NCI-H187 treated with DMSO at 0.1 percent for 48 hours (cell line): ENCODE results near the gene TMEM62.

Source experiments
- DNase-seq: peaks from one replicate; lab custom pipeline; 2025; lab: John Stamatoyannopoulos, UW

The TMEM62 gene

DNA sequence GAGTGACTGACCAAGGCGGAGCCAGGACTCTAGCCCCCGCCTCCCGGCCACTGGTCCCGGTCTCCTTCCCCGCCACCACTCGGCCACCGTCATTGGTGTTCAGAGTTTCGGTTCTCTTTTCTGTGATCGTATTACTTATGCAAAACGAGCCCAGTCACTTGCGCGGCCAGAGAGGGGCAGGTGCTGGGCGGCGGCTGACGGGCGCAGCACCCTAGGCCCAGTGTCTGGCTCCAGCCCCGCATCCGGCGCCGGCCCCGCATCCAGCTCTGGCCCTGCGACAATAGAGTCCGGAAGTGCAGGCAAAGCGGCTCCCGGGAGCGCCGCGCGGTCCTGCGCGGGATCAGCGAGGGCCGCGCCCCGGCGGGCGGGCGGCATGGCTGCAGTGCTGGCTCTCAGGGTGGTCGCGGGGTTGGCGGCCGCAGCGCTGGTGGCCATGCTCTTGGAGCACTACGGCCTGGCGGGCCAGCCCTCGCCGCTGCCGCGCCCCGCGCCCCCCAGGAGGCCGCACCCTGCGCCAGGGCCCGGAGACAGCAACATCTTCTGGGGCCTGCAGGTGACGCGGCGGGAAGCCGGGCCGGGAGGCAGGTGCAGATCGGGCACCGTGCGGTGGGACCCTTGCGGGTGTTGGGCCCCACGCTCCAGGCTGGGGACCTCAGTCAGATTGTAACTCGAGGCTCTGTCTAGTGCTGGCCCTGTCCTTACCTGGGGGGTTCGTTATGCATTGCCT lies at the start of gene TMEM62:
TMEM62 (plus strand) TSS at position 157 of the 727 bp plus-strand sequence; CDS start at position 374, 217 bp downstream.
- DNase-seq, result no peak

DNA sequence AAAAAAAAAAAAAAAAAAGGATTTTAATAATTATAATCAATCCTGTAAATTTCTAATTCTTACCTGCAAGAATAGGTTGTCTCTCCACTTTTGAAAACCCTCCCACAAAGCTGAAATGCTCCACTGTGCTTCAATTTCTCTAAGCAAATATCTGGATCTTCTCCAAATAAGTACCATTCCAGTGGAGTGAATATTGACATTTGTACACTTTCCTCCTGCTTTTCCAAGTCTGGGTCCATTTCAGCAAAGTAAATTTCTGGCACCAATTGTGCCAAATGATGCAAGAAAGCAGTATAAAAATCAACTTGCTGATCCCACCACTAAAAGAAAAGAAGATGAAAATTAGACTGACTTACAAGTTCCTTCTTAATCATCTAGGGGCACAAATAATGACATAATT lies 47.5 kb upstream of the TMEM62 start:
- DNase-seq, result no peak

DNA sequence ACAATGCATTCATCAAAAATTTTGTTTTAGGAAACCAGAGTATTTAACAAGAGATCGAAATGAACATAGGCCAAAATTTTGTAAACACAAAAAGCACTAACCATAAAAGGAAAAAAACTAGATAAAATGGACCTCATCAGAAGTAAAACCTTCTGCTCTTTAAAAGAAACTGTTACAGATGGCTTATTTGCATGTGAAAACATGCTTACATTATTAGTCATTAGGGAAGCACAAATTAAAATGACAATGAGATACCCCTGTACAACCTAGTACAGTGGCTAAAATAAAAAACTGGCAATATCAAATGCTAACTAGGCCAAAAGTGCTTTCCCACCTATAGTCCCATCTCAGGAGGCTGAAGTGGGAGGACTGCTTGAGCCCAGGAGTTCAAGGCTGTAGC lies 46.8 kb upstream of the TMEM62 start:
- no peak for DNase-seq

DNA sequence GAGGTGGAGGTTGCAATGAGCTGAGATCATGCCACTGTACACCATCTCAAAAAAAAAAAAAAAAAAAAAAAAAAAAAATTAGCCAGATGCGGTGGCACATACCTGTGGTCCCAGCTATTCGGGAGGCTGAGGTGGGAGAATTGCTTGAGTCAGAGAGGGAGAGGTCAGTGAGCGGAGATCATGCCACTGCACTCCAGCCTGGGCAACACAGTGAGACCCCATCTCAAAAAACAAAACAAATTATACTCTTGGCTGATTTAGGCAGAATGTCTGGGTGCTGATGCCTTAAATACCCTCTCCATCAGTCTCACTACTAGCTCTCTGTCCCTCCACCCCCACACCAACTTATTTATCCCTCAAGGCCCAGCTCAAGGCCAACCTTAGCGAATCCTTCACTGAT lies 41.5 kb upstream of the TMEM62 start:
- DNase-seq, result no peak

DNA sequence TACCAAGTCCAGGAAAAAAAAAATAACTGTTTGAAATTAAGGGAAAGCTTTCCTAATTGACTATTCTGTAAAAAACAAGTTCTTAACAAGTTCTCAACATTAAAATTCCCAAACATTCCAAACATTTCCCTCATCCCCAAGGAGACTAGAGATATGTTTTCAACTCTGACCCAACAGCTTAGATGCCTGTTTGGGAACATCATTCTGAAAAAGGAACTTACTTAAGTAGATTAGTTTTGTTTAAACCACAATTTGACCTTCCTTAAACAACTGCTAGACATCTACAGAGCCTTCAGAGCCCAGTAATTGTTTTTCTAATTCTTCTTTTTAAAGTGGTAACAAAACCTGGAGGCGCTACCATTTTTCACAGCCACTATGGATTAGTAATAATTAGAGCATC lies 40.4 kb upstream of the TMEM62 start:
- no peak for DNase-seq

DNA sequence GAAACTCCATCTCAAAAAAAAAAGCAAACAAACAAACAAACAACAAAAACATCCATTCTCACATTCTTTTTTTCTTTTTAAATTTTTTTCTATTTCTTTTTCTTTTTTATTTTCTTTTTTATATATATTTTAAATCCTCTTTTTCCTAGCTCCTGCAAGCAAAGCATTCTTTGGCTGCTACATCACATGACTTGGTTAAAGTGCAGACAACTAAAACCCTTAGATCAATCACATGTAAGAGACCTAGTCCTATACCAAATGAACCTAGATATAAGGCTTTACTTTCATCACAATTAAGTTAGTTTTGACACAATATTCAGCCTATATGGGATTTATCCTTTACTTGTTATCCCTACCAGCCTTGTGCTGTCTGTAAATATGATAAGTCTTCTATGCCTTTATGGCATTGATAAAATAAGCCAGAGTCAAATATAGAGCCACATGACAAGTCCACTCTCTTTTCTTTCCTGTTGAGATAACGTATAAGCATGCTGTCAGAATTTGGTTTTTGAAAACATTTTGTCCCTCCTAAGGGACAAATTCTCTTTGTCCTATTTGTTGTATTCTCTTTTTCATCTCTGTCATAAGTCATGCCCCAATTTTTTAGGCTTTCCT lies 38.9 kb upstream of the TMEM62 start:
- no peak for DNase-seq

DNA sequence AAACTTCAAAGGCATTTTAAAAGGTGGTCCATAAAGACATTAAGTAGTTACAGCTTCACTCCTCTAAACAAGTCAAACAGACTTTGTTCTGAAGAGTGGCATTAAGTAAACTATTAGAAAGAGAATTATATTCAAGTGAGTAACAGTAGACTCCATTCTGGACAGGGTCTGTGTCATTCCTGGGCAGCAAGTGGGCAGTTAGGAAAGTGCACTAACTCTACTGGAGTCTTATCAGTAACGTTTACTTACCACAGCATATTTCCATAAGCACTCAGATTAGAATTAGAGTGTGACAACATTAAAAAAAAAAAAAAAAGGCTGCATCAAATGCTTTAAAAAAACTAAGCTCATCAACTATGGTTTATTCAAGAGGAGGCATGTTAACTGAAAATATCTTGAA lies 38.1 kb upstream of the TMEM62 start:
- DNase-seq, result no peak

DNA sequence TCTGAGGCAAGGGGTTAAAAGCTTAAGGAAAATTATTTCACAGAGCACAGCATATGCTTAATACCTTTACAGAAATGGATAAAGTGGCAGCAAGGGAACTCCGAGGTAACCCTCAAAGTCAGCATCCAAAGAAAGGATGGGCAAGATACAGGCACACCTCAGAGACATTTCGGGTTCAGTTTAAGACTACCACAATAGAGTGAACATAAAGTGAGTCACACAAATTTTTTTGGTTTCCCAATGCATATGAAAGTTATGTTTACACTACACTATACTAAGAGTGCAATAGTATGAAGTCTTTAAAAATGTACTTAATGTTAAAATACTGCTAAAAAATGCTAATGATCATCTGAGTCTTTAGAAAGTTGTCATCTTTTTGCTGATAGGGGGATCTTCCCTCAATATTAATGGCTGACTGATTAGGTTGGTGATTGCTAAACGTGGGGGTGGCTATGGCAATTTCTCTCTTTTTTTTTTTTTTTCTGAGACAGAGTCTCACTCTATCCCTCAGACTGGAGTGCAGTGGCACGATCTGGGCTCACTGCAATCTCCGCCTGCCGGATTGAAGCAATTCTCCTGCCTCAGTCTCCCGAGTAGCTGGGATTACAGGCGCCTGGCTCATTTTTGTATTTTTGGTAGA lies 37.6 kb upstream of the TMEM62 start:
- DNase-seq, result no peak

DNA sequence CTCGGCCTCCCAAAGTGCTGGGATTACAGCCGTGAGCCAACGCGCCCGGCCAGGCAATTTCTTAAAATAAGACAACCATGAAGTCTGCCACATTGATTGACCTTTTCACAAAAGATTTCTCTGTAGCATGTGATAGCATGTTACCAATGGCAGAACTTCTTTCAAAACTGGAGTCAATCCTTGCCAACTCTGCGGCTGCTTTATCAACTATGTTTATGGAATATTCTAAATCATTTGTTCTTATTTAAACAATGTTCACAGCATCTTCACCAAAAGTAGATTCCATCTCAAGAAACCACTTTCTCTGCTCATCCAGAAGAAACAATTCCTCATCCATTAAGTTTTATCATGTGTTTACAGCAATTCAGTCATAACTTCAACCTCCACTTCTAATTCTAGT lies 37.0 kb upstream of the TMEM62 start:
- DNase-seq, result no peak

DNA sequence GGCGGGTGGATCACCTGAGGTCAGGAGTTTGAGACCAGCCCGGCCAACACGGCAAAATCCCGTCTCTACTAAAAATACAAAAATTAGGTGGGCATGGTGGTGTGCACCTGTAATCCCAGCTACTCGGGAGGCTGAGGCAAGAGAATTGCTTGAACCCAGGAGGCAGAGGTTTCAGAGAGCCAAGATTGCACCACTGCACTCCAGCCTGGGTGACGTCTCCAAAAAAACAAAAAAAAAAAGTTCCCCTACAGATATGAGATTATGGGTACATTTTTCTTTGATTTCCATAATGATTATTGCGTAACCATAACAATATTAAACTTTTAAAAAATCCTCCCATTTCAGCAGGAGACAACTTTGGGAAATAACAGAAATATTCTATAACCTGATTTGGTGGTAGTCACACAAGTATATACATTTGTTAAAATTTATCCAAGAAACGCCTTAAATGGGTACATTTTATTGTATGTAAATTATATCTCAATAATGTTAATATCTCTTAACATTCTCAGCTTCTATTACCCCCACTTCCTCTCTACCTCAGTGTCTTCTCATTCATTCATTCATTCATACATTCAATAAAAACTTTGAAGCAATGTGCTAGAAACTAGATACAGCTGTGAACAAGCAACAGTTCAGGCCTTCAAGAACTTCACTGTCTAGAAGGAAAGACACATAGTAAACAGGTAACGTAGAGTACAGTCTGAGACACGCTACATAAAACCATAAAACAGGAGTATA lies 34.1 kb upstream of the TMEM62 start:
- DNase-seq, result no peak

DNA sequence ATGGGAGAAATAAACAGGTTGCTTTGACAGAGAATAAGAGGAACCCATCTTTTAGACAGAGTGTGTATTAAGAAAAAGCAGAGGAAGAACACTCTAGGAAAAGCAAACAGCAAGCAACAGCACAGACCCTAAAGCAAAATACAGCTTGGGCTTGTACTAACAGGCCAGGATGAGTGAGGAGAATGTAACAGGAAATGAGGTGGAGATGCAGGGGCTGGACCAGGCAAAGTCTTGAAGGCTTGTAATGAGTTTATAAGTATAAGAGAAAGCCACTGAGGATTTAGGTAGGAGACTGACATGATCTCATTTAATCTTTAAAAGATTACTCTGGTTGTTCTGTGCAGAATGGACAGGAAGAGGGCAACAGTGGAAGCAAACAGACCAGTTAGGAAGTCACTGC lies 32.4 kb upstream of the TMEM62 start:
- no peak for DNase-seq

DNA sequence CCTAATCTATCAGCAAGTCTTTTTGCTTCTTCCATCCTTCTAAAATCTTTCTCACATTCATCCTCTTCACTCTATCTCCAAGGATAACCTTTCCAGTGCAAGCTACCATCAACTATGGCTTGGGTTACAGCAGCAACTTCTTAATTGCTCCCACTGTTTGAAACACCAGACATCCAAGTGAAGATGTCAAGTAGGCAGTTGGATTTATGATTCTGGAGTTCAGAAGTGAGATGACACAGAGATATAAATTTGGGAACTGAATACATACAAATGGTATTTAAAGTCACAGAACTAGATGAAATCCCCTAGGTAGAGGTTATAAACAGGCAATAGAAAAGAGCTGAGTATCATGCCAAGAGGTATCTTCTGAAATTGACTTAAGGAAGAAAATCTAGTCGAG lies 31.2 kb upstream of the TMEM62 start:
- no peak for DNase-seq

DNA sequence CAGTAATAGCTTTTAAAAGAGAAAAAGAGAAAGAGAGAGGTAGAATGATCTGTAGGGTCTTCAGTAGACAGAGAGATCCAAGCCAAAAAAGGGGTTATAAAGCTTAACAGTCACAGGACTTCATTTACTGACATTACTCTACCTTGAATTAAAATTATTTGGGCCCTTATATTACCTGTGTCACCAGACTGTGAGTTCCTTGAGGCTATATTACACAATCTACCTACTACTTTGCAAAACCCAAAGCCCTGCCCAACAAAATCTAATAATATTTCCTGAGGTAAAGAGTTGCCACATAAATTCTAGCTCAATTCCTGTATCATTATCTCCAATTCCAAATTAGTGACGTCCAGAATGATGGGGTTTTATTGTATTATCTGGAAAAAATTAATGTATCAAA lies 29.5 kb upstream of the TMEM62 start:
- DNase-seq, result no peak

DNA sequence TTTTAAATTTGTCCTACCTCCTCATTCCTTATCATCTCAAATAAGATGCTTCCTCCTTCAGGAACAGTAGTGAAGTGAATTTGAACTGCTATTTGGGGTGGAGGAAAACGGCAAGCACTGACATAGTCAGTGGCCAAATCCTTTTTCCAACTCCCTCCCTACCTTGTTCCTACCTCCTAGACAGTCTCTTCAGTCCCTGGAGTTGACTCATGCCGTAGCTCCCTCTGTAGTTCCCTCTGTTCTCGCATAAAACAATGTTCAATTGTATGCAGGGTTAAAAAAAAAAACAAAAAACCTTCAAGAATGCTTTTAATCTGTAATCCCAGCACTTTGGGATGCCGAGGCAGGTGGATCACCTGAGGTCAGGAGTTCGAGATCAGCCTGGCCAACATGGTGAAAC lies 29.0 kb upstream of the TMEM62 start:
- DNase-seq, result no peak

DNA sequence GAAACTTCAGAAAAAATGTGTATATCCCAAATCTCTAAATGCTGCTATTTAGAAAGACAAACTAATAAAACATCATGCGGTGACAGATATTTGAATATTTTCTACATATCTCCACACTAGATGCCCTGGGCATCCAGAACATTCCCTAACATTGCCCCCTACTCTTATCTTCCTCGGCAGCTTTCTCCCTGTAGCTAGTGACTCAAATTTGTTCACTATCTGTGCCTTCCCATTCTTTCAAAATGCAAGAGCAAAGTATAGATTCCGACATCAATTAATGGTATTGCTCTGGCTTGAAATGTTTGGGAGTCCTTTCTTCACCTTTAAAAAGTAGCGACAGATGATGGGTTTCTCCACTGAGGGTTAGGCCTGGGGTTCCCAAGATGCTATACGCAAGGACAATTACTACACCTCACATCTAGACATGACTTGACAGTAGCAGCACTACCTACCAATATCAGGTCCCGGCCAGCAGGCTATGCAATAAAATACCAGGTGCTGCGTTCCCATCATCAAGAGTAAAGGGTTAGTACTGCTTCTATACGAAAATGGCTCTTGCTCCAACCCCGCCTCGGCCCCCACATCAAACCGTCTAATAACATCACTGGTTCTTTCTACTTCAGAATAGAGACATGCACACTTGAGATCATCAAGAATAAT lies 28.2 kb upstream of the TMEM62 start:
- DNase-seq, result no peak

DNA sequence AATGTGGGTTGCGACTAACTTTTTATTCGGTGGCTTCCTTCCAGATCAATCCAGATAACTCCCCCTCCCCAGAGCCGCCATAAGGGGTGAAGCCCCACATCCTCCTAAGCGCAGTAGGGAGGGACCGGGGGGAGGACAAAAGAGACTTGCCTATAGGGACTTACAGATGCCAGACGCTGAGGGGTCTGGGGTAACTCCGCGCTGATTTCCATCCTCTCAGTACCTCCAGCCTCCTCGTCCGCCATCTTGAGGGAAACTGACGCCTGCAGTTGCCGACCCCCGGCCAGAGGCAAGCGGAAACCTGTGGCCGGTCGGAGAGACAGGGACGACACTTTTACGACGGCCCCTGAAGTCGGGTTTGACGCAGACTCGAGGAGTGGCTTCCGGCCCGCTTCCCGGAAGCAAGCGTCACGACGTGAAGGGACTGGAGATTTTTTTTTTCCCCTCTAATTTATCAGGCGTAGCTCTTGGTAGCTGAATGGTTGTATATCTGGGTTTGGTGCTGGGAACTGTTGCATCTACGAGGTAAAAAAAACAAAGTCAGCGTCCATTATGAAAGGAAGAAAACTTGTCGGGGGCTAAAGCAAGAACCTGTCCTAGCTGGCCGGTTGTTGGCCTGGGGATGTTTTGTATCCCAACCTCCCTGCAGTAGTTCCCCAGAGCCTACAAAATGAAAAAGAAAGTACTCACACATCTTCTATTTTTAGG lies 27.5 kb upstream of the TMEM62 start, which contains the start of gene UBR1:
UBR1 (minus strand) TSS at position 261 of the 708 bp plus-strand sequence; CDS start at position 245, 16 bp downstream.
- DNase-seq, result peak; percentile 34

DNA sequence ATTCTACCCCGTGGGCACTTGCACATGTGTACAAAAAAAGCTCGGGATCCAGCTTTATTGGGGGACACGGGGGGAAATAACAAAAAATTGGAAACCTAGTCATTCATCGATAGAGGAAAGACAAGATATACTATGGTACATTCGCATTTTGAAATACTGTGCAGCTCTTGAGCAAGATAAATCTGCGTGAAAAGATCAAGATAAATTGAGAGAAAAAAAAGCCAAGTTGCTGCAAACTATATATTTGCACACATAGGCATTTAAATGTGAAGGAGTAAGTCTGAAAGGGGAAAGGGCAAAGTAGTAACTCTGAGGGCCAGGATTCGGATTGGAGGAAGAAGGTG lies 26.9 kb upstream of the TMEM62 start:
- no peak for DNase-seq

DNA sequence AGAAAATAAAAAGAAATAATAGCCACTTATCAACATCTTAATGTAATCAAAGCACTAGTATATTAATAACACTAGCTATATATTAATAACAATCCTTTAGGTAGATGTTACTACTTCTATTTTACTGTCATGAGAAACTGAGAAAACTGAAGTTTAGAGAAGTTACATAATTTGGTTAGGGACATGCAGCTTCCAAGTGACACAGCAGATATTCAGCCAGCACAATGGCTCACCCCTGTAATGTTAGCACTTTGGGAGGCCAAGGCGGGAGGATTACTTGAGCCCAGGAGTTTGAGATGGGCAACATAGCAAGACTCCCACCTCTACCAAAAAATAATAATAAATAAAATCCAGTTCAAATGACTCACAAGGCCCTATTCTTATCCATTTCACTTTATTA lies 25.6 kb upstream of the TMEM62 start:
- no peak for DNase-seq

DNA sequence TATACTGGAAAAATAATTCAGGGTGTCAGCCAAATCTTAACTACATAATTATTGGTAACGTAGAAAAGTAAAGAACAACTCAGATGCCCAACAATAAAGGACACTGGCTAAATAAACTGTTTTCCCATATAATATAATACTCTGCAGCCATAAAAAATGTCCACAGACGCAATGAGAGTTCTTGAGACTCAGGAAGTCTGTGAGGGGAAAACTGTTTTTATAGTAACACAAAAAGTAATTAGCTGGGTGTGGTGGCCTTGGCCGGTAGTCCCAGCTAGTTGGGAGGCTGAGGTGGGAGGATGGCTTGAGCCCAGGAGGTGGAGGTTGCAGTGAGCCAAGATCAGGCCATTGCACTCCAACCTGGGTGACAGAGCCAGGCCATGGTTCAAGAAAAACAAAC lies 22.0 kb upstream of the TMEM62 start:
- DNase-seq, result no peak

DNA sequence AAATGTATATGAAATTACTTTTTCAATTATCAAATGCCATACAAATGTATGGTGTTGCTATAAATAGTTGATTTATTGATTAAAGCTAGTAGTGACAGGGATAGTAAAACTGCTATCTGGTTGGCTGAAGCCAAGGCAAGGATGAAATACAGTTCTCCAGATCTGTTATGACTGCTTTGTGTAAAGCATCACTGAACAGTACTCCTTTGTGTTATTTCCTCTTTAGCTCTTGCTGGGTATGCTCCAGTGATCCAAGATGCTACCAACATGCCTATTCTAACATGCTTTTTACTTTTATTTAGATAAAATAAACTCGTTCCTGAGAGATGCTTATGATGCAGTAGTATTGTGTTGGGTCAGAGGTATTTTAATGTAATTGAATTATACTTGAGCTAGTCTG lies 15.1 kb upstream of the TMEM62 start:
- DNase-seq, result no peak

DNA sequence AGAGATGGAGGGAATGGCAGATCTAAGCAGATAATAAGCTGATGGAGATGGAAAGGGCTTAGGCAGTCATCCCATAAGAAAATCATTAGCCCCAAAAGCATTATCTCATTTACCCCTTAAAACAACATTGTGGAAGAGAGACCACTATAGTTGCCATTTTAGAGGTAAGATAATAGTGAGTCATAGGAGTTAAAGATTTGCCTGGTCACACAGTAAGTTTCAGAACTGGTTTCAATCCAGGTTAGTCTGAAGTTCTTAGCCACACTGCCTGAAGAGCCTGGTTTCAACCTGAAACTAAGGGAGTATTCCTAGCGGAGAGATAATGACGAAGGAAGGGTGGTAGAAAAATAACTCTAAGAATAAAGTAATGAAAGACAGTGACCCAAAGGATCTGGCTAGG lies 14.6 kb upstream of the TMEM62 start:
- DNase-seq, result no peak

DNA sequence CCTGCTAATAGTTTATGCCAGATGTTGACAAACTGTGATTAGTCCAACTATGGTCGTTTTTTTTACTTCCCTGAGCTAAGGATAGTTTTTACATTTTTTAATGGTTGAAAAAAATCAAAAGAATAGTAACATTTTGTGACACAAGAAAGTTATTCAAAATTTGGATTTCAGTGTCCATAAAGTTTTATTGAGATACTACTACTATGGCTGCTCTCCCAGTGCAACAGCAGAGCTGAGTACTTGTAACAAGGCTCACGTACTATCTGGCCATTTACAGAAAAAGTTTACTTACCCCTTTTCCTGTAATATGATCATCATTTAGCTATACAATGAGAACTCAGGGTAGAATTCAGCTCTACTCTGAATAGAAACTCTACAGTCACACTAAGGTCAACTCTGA lies 11.5 kb upstream of the TMEM62 start:
- no peak for DNase-seq
